ENCODE results near the gene ENTPD6.

ENTPD6 gene

GRCh38 chr20:25216199-25216945, 20.9 kb downstream of the ENTPD6 start:
- Histone ChIP-seq H3K36me3 (ENCODE audit: control insufficient read depth, low read length) (peaks cover 11% of the 10 kb centered on the region; the same call in 1 of the 2 replicates), H3K9me2 (replicated peaks; ENCODE audit: control insufficient read depth, low read length) (no peaks in the 10 kb centered on the region), H3K4me3 (ENCODE audit: low read length) (no peak overlapping the region), H3K9me3 (ENCODE audit: control insufficient read depth, insufficient read depth, low read length) (no peaks in the 10 kb centered on the region), H4K20me1 (ENCODE audit: control insufficient read depth, insufficient read depth, low read depth, low read length) (no peaks in the 10 kb centered on the region), H3K79me2 (ENCODE audit: control insufficient read depth, low read length) (no peaks in the 10 kb centered on the region), H3F3A (ENCODE audit: control insufficient read depth, insufficient read depth) (no peaks in the 10 kb centered on the region), H3K27ac (ENCODE audit: low read depth, low read length) (no peak overlapping the region), H3K27me3 (ENCODE audit: control insufficient read depth, low read length) (no peaks in the 10 kb centered on the region), H3K4me2 (ENCODE audit: low read length) (no peak overlapping the region), H3K4me1 (ENCODE audit: control insufficient read depth, low read length) (peaks cover 11% of the 10 kb centered on the region; the same call in 1 of the 2 replicates)
- TF ChIP-seq EZH2phosphoT487 (IDR thresholded peaks at IDR 0.05; ENCODE audit: borderline replicate concordance, low read length) (no peak), CTCF (IDR thresholded peaks at IDR 0.05; ENCODE audit: low read depth, low read length, poor library complexity, severe bottlenecking) (no peak)

GRCh38 chr20:25217161-25218108, 21.9 kb downstream of the ENTPD6 start:
- Histone ChIP-seq H3K27ac (ENCODE audit: low read depth, low read length) (no peak overlapping the region), H3K9me3 (ENCODE audit: control insufficient read depth, insufficient read depth, low read length) (no peaks in the 10 kb centered on the region), H3K79me2 (ENCODE audit: control insufficient read depth, low read length) (no peaks in the 10 kb centered on the region), H3K9me2 (replicated peaks; ENCODE audit: control insufficient read depth, low read length) (no peaks in the 10 kb centered on the region), H3F3A (ENCODE audit: control insufficient read depth, insufficient read depth) (no peaks in the 10 kb centered on the region), H4K20me1 (ENCODE audit: control insufficient read depth, insufficient read depth, low read depth, low read length) (no peaks in the 10 kb centered on the region), H3K4me2 (ENCODE audit: low read length) (no peak overlapping the region), H3K36me3 (ENCODE audit: control insufficient read depth, low read length) (peaks cover 11% of the 10 kb centered on the region; the same call in 1 of the 2 replicates), H3K27me3 (ENCODE audit: control insufficient read depth, low read length) (no peaks in the 10 kb centered on the region), H3K4me1 (ENCODE audit: control insufficient read depth, low read length) (peaks cover 11% of the 10 kb centered on the region; the same call in 1 of the 2 replicates), H3K4me3 (ENCODE audit: low read length) (no peak overlapping the region)
- no peak for TF ChIP-seq CTCF (IDR thresholded peaks at IDR 0.05; ENCODE audit: low read depth, low read length, poor library complexity, severe bottlenecking)
- TF ChIP-seq EZH2phosphoT487 (IDR thresholded peaks at IDR 0.05; ENCODE audit: borderline replicate concordance, low read length), result no peak

- no peak overlapping the region for H3K4me2 ChIP-seq (ENCODE audit: low read length)
- H3K27ac ChIP-seq (ENCODE audit: low read depth, low read length), result no peak overlapping the region
Observed at GRCh38 chr20:25218109-25218486, 22.6 kb downstream of the ENTPD6 start.

More at GRCh38 chr20:25218109-25218486, 22.6 kb downstream of the ENTPD6 start:
- Histone ChIP-seq H3K9me3 (ENCODE audit: control insufficient read depth, insufficient read depth, low read length) (no peaks in the 10 kb centered on the region), H3K79me2 (ENCODE audit: control insufficient read depth, low read length) (no peaks in the 10 kb centered on the region), H3K36me3 (ENCODE audit: control insufficient read depth, low read length) (peaks cover 11% of the 10 kb centered on the region; the same call in 1 of the 2 replicates), H3K4me1 (ENCODE audit: control insufficient read depth, low read length) (peaks cover 14% of the 10 kb centered on the region; the same call in 1 of the 2 replicates), H3K9me2 (replicated peaks; ENCODE audit: control insufficient read depth, low read length) (no peaks in the 10 kb centered on the region), H3K4me3 (ENCODE audit: low read length) (no peak overlapping the region), H3K27me3 (ENCODE audit: control insufficient read depth, low read length) (no peaks in the 10 kb centered on the region), H3F3A (ENCODE audit: control insufficient read depth, insufficient read depth) (no peaks in the 10 kb centered on the region), H4K20me1 (ENCODE audit: control insufficient read depth, insufficient read depth, low read depth, low read length) (no peaks in the 10 kb centered on the region)
- TF ChIP-seq EZH2phosphoT487 (IDR thresholded peaks at IDR 0.05; ENCODE audit: borderline replicate concordance, low read length), result no peak
- TF ChIP-seq CTCF (IDR thresholded peaks at IDR 0.05; ENCODE audit: low read depth, low read length, poor library complexity, severe bottlenecking), result no peak

Data from DOHH2 (cell line).